ENCODE measurements around the gene EYS. TPM values are rescaled to one million over a fixed set of nuclear protein-coding genes. Genes with fewer than 3 reads are reported as not detected.

EYS gene
- total RNA-seq, 1 experiment from 2014 or later: not detected

DNA sequence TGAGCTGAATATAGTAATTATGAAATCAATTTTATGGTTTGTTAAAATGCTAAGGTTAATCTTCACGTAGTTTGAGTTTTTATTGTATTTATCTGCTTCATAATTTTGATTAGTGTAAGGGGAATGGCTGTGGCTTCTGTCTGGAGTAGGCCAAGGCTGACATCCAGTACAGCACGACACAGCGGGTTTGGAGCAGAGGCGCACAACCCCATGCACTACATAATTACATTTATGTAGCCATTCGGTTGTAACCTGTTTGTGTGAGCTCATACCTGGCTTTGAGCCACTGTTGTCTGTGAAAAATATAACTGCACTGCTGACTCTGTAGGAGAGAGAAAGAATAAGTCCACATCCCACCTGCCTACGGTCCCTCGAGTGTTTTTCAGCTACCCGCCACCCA, 615.5 kb downstream of the EYS start (continued):
- TF ChIP-seq, protein P1, sequence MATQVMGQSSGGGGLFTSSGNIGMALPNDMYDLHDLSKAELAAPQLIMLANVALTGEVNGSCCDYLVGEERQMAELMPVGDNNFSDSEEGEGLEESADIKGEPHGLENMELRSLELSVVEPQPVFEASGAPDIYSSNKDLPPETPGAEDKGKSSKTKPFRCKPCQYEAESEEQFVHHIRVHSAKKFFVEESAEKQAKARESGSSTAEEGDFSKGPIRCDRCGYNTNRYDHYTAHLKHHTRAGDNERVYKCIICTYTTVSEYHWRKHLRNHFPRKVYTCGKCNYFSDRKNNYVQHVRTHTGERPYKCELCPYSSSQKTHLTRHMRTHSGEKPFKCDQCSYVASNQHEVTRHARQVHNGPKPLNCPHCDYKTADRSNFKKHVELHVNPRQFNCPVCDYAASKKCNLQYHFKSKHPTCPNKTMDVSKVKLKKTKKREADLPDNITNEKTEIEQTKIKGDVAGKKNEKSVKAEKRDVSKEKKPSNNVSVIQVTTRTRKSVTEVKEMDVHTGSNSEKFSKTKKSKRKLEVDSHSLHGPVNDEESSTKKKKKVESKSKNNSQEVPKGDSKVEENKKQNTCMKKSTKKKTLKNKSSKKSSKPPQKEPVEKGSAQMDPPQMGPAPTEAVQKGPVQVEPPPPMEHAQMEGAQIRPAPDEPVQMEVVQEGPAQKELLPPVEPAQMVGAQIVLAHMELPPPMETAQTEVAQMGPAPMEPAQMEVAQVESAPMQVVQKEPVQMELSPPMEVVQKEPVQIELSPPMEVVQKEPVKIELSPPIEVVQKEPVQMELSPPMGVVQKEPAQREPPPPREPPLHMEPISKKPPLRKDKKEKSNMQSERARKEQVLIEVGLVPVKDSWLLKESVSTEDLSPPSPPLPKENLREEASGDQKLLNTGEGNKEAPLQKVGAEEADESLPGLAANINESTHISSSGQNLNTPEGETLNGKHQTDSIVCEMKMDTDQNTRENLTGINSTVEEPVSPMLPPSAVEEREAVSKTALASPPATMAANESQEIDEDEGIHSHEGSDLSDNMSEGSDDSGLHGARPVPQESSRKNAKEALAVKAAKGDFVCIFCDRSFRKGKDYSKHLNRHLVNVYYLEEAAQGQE (IDR thresholded peaks at IDR 0.05; ENCODE audit: low read depth): no peak
- no peak for TF ChIP-seq CBX3 (IDR thresholded peaks at IDR 0.05; ENCODE audit: low read depth)
- no peak for TF ChIP-seq SRF (IDR thresholded peaks at IDR 0.05; ENCODE audit: low read depth)
- no peak for TF ChIP-seq ZFX (IDR thresholded peaks at IDR 0.05)
- no peak for TF ChIP-seq JUND (IDR thresholded peaks at IDR 0.05)
- no peak for TF ChIP-seq ELF1 (IDR thresholded peaks at IDR 0.05; ENCODE audit: borderline replicate concordance, low read depth)
- TF ChIP-seq POLR2A (IDR thresholded peaks at IDR 0.05; ENCODE audit: borderline replicate concordance, extremely low read depth, insufficient read depth, insufficient read length): no peak
- TF ChIP-seq CEBPB (IDR thresholded peaks at IDR 0.05; ENCODE audit: low read depth): no peak
- TF ChIP-seq, protein P2, sequence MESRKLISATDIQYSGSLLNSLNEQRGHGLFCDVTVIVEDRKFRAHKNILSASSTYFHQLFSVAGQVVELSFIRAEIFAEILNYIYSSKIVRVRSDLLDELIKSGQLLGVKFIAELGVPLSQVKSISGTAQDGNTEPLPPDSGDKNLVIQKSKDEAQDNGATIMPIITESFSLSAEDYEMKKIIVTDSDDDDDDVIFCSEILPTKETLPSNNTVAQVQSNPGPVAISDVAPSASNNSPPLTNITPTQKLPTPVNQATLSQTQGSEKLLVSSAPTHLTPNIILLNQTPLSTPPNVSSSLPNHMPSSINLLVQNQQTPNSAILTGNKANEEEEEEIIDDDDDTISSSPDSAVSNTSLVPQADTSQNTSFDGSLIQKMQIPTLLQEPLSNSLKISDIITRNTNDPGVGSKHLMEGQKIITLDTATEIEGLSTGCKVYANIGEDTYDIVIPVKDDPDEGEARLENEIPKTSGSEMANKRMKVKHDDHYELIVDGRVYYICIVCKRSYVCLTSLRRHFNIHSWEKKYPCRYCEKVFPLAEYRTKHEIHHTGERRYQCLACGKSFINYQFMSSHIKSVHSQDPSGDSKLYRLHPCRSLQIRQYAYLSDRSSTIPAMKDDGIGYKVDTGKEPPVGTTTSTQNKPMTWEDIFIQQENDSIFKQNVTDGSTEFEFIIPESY (IDR thresholded peaks at IDR 0.05; ENCODE audit: extremely low read depth, insufficient replicate concordance, low read length): no peak

DNA sequence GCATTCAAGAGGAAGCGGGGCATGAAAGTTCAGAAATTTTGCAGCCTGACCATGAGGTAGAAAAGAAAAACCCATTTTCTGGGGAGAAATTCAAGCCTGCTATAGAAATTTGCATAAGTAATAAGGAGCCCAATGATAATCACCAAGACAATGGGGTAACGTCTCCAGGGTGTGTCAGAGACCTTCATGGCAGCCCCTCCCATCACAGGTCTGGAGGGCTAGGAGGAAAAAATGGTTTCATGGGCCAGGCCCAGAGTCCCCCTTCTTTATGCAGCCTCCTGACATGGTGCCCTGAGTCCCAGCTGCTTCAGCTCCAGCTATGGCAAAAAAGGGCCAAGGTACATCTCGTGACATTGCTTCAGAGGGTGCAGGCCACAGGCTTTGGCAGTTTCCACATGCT, 618.5 kb downstream of the EYS start:
- no peak overlapping the region for H3K27ac ChIP-seq (ENCODE audit: low read depth, low read length)
- ChIA-PET POLR2A (no interaction called here), CTCF (no interaction called here), RAD21 (ENCODE audit: low non-redundant PET in 1 of 2, low total read pairs in 2 of 2, uncharacterized antibody in 2 of 2, unreplicated experiment in 2 of 2) (no interaction called here)
- no peak overlapping the region for H3K9ac ChIP-seq (ENCODE audit: low read length)
- peaks cover 0 to 20% of the 10 kb centered on the region in 2 experiments; a peak in 2 of 4 replicates for H3K9me3 ChIP-seq (ENCODE audit: control insufficient read depth in 1 of 2, insufficient read depth in 1 of 2, low read depth in 1 of 2, low read length in 2 of 2)
- H3K4me2 ChIP-seq (ENCODE audit: low read length): no peak overlapping the region
- intact Hi-C loops (cut with micrococcal nuclease): no loop called here
- no peak overlapping the region for H3K4me3 ChIP-seq (replicated peaks in 1 of 2; ENCODE audit: low read depth in 1 of 2, low read length in 2 of 2)
- no peak overlapping the region for H2AFZ ChIP-seq (ENCODE audit: low read depth, low read length, poor library complexity, severe bottlenecking)
- no peaks in the 10 kb centered on the region for H3K4me1 ChIP-seq (ENCODE audit: control insufficient read depth in 1 of 2, insufficient read depth in 2 of 2, low read length in 2 of 2)
- TF ChIP-seq TCF7L2 (IDR thresholded peaks at IDR 0.05; ENCODE audit: borderline replicate concordance, extremely low read depth, insufficient read depth, insufficient read length): no peak
- TF ChIP-seq CBX3 (IDR thresholded peaks at IDR 0.05; ENCODE audit: low read depth): no peak
- TF ChIP-seq POLR2AphosphoS5 (IDR thresholded peaks at IDR 0.05; ENCODE audit: low read depth, low read length): no peak
- TF ChIP-seq SP1 (IDR thresholded peaks at IDR 0.05; ENCODE audit: low read depth): no peak
- TF ChIP-seq SRF (IDR thresholded peaks at IDR 0.05; ENCODE audit: low read depth): no peak
- TF ChIP-seq, protein P3, sequence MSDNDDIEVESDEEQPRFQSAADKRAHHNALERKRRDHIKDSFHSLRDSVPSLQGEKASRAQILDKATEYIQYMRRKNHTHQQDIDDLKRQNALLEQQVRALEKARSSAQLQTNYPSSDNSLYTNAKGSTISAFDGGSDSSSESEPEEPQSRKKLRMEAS (IDR thresholded peaks at IDR 0.05): no peak
- no peak for TF ChIP-seq RAD21 (IDR thresholded peaks at IDR 0.05; ENCODE audit: low read depth)
- no peak for TF ChIP-seq EGR1 (IDR thresholded peaks at IDR 0.05; ENCODE audit: low read depth)
- no peak for TF ChIP-seq CEBPB (IDR thresholded peaks at IDR 0.05; ENCODE audit: low read depth)
- no peak for TF ChIP-seq EZH2 (IDR thresholded peaks at IDR 0.05)
- no peak for TF ChIP-seq SIN3A (IDR thresholded peaks at IDR 0.05; ENCODE audit: low read depth)
- no peak for TF ChIP-seq ZFX (IDR thresholded peaks at IDR 0.05)
- no peaks in the 10 kb centered on the region for H3K36me3 ChIP-seq (ENCODE audit: control insufficient read depth in 1 of 2, insufficient read depth in 2 of 2, low read length in 2 of 2)
- no peak for ATAC-seq
- H3K79me2 ChIP-seq (ENCODE audit: insufficient read depth, low read length): no peaks in the 10 kb centered on the region
- no peaks in the 10 kb centered on the region for H3K9me2 ChIP-seq (ENCODE audit: insufficient read depth)
- no TSS peak for BruUV-seq (replicated peaks)
- no peaks in the 10 kb centered on the region for H4K20me1 ChIP-seq (ENCODE audit: insufficient read depth)
- no peak for DNase-seq (ENCODE audit: low read depth, low spot score)
- no peaks in the 10 kb centered on the region for H3K27me3 ChIP-seq (ENCODE audit: insufficient read depth, low read length)
